H1 (cell line): ENCODE data around the gene RARB. TPM values are rescaled to one million over a fixed set of nuclear protein-coding genes. Genes with fewer than 3 reads are reported as not detected.

Experiments
- HDAC2 ChIP-seq, 2 experiments: fragments of 300-600 bp in 1 of 2; sonication (generic) in 1 of 2; IDR thresholded peaks; 2 replicates each; pipeline ENCODE4 v1.6.1; 2011 to 2012; ENCODE audit warnings: low read depth in 2 of 2, low read length in 2 of 2, mild to moderate bottlenecking in 2 of 2, moderate library complexity in 2 of 2, borderline replicate concordance in 1 of 2, inconsistent platforms in 1 of 2
- MAFK ChIP-seq: IDR thresholded peaks from 2 replicates; pipeline ENCODE4 v1.6.1; 2012; ENCODE audit warnings: low read depth, mild to moderate bottlenecking, improper control_type of control experiment, low read length
- PHF8 ChIP-seq: fragments of 200-600 bp; sonication (generic); conservative IDR thresholded peaks from 2 replicates; pipeline ENCODE4 v1.7.1; 2012; ENCODE audit warnings: low read depth, mild to moderate bottlenecking, inconsistent platforms, low read length, moderate library complexity
- RXRA ChIP-seq: IDR thresholded peaks from 2 replicates; pipeline ENCODE4 v1.6.1; 2011; ENCODE audit warnings: low read depth, mild to moderate bottlenecking, low read length, moderate library complexity; ENCODE audit not compliant: insufficient read depth
- SP4 ChIP-seq: IDR thresholded peaks from 2 replicates; pipeline ENCODE4 v1.6.1; 2012; ENCODE audit warnings: low read length, inconsistent platforms
- polyA plus RNA-seq, 7 experiments: library from polyadenylated mRNA; depleted of rRNA in 3 of 7; stranded (reverse) in 5 of 7; unstranded in 2 of 7; fragments of >200 nt in 5 of 7; fragments of 200-250 nt in 2 of 7; gene quantifications; 1 replicate in 5 of 7; 2 replicates in 1 of 7; 4 replicates in 1 of 7; pipeline versions ENCODE4 v1.2.1 to v1.2.3, GENCODE V29; 2011 to 2013; ENCODE audit warnings: missing spikeins in 2 of 7, mixed read lengths in 2 of 7
- total RNA-seq: library from RNA; stranded (reverse); fragmentation: NEBNext Ultra II Directional; extraction: Animal tissue kit (Norgen Biotek cat#: 25700); gene quantifications from 2 replicates; pipeline ENCODE4 v1.2.1, GENCODE V29; 2021
- TF ChIP-seq, protein P1 (sequence below): fragments of 300-600 bp; sonication (generic); IDR thresholded peaks from 2 replicates; pipeline ENCODE4 v1.7.1; 2012; ENCODE audit warnings: low read length, moderate library complexity, mild to moderate bottlenecking, inconsistent platforms; ENCODE audit not compliant: insufficient replicate concordance

The RARB gene
- total and polyA plus RNA-seq, 2 of the 8 experiments (the other 6 are each of a cell fraction or from before 2014, with no cell fraction given): 0.15 to 0.22 TPM

DNA sequence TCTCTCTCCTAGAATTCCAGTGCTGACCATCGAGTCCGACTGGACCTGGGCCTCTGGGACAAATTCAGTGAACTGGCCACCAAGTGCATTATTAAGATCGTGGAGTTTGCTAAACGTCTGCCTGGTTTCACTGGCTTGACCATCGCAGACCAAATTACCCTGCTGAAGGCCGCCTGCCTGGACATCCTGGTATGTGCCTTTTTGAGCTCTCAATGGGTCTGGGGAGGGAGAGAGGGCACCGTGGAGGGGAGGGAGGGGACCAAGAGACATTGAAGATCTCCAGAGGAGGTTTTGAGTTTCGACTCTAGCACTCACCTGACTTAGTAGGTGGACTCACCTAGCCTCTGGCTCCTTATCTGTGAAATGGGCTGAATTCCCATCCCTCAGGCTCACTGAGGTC lies 152.5 kb downstream of the RARB start (continued):
- TF ChIP-seq, protein P1, sequence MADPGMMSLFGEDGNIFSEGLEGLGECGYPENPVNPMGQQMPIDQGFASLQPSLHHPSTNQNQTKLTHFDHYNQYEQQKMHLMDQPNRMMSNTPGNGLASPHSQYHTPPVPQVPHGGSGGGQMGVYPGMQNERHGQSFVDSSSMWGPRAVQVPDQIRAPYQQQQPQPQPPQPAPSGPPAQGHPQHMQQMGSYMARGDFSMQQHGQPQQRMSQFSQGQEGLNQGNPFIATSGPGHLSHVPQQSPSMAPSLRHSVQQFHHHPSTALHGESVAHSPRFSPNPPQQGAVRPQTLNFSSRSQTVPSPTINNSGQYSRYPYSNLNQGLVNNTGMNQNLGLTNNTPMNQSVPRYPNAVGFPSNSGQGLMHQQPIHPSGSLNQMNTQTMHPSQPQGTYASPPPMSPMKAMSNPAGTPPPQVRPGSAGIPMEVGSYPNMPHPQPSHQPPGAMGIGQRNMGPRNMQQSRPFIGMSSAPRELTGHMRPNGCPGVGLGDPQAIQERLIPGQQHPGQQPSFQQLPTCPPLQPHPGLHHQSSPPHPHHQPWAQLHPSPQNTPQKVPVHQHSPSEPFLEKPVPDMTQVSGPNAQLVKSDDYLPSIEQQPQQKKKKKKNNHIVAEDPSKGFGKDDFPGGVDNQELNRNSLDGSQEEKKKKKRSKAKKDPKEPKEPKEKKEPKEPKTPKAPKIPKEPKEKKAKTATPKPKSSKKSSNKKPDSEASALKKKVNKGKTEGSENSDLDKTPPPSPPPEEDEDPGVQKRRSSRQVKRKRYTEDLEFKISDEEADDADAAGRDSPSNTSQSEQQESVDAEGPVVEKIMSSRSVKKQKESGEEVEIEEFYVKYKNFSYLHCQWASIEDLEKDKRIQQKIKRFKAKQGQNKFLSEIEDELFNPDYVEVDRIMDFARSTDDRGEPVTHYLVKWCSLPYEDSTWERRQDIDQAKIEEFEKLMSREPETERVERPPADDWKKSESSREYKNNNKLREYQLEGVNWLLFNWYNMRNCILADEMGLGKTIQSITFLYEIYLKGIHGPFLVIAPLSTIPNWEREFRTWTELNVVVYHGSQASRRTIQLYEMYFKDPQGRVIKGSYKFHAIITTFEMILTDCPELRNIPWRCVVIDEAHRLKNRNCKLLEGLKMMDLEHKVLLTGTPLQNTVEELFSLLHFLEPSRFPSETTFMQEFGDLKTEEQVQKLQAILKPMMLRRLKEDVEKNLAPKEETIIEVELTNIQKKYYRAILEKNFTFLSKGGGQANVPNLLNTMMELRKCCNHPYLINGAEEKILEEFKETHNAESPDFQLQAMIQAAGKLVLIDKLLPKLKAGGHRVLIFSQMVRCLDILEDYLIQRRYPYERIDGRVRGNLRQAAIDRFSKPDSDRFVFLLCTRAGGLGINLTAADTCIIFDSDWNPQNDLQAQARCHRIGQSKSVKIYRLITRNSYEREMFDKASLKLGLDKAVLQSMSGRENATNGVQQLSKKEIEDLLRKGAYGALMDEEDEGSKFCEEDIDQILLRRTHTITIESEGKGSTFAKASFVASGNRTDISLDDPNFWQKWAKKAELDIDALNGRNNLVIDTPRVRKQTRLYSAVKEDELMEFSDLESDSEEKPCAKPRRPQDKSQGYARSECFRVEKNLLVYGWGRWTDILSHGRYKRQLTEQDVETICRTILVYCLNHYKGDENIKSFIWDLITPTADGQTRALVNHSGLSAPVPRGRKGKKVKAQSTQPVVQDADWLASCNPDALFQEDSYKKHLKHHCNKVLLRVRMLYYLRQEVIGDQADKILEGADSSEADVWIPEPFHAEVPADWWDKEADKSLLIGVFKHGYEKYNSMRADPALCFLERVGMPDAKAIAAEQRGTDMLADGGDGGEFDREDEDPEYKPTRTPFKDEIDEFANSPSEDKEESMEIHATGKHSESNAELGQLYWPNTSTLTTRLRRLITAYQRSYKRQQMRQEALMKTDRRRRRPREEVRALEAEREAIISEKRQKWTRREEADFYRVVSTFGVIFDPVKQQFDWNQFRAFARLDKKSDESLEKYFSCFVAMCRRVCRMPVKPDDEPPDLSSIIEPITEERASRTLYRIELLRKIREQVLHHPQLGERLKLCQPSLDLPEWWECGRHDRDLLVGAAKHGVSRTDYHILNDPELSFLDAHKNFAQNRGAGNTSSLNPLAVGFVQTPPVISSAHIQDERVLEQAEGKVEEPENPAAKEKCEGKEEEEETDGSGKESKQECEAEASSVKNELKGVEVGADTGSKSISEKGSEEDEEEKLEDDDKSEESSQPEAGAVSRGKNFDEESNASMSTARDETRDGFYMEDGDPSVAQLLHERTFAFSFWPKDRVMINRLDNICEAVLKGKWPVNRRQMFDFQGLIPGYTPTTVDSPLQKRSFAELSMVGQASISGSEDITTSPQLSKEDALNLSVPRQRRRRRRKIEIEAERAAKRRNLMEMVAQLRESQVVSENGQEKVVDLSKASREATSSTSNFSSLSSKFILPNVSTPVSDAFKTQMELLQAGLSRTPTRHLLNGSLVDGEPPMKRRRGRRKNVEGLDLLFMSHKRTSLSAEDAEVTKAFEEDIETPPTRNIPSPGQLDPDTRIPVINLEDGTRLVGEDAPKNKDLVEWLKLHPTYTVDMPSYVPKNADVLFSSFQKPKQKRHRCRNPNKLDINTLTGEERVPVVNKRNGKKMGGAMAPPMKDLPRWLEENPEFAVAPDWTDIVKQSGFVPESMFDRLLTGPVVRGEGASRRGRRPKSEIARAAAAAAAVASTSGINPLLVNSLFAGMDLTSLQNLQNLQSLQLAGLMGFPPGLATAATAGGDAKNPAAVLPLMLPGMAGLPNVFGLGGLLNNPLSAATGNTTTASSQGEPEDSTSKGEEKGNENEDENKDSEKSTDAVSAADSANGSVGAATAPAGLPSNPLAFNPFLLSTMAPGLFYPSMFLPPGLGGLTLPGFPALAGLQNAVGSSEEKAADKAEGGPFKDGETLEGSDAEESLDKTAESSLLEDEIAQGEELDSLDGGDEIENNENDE: no peak
- TF ChIP-seq MAFK: no peak
- TF ChIP-seq SP4: no peak
- no peak for TF ChIP-seq HDAC2 (IDR thresholded peaks at IDR 0.05; ENCODE audit: borderline replicate concordance in 1 of 2, low read depth in 2 of 2, low read length in 2 of 2)
- no peak for TF ChIP-seq PHF8
- no peak for TF ChIP-seq RXRA
